ENCODE measurements around the gene MXRA8. TPM values are rescaled to one million over a fixed set of nuclear protein-coding genes. Genes with fewer than 3 reads are reported as not detected.
A peak's percentile ranks its signal among the peaks of the same experiment; 100 is the strongest.

MXRA8 gene
- total and polyA plus RNA-seq, 9 of the 15 experiments (the other 6 are each of a cell fraction or from before 2014, with no cell fraction given): 0.66 to 11.3 (median 6.3) TPM

DNA sequence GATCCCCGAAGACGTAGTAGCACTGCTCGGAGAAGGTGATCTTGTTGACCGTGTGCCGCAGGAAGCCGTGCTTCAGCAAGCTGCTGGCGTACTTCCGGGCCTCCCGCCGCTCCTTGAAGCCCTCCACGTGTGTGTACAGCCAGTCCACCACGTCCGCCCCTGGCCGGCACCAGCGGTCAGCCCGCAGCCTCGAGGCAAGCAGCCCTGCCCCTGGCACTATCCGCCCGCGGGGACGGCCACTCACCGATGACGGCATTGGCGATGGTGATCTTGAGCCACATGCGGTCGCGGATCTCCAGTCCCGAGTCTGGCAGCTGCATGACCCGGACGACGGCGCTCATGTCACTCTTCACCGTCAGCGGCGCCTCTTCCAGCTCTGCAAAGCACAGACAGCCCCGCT, 20.1 kb downstream of the MXRA8 start:
- no peak overlapping the region for H3K4me2 ChIP-seq (ENCODE audit: insufficient read depth, low read length)
- H3K27me3 ChIP-seq (ENCODE audit: control insufficient read depth in 2 of 2, insufficient read depth in 2 of 2, low read length in 2 of 2): no peaks in the 10 kb centered on the region
- ChIA-PET CTCF (ENCODE audit: low intra/inter-chr PET ratio) (no interaction called here), POLR2A (interaction anchor here (0.6 to 1.7 kb wide), 5 partner anchors 8 to 276 kb away, joined by 3 to 7 read pairs (median 5); no protein-coding TSS in a partner anchor)
- DNase-seq (ENCODE audit: extremely low read depth in 1 of 4, low spot score in 3 of 4) (no peak), ATAC-seq (no peak), FAIRE-seq (no peak)
- H3K4me3 ChIP-seq: no peak overlapping the region
- H3K79me2 ChIP-seq (ENCODE audit: control insufficient read depth, insufficient read depth, low read length): peaks cover 7% of the 10 kb centered on the region
- intact Hi-C loops (cut with micrococcal nuclease): no loop called here
- in situ Hi-C loops (cut with MboI): no loop called here
- peaks cover 3% of the 10 kb centered on the region for H3K9me1 ChIP-seq (ENCODE audit: control insufficient read depth, insufficient read depth, low read length)
- H3K27ac ChIP-seq (ENCODE audit: extremely low read depth, low read depth, low read length): no peak overlapping the region
- peaks cover 2% of the 10 kb centered on the region; the same call in 1 of the 2 replicates for H3K9me3 ChIP-seq (replicated peaks; ENCODE audit: control insufficient read depth, insufficient read depth, low read depth, low read length)
- 97% methylated on average over 31 of the region's 36 CpGs for WGBS (ENCODE audit: insufficient coverage, low coverage, missing lambda C conversion rate)
- H3K36me3 ChIP-seq (ENCODE audit: control insufficient read depth, insufficient read depth, low read length): peaks cover 83% of the 10 kb centered on the region; the same call in 2 of the 3 replicates
- peaks cover 0 to 86% of the 10 kb centered on the region in 2 experiments; a peak in 2 of 5 replicates for H3K4me1 ChIP-seq (replicated peaks in 1 of 2; ENCODE audit: control insufficient read depth in 2 of 2, insufficient read depth in 2 of 2, low read length in 2 of 2)
- 0 out of 4 replicates have a peak overlapping the region, but pooled peaks of 1 of the 2 experiments have one; percentile 17 for H3K9ac ChIP-seq (ENCODE audit: insufficient read depth in 1 of 2, low read depth in 2 of 2, low read length in 2 of 2)
- BruUV-seq (replicated peaks): no TSS peak
- H4K20me1 ChIP-seq (replicated peaks; ENCODE audit: control insufficient read depth, insufficient read depth, low read length): peaks cover 26% of the 10 kb centered on the region; the same call in 1 of the 2 replicates
- no peak overlapping the region for H2AFZ ChIP-seq (ENCODE audit: low read depth, low read length)
- TF ChIP-seq GTF2E2 (tag; IDR thresholded peaks at IDR 0.05) (no peak), SUPT5H (IDR thresholded peaks at IDR 0.05) (no peak), EP400 (IDR thresholded peaks at IDR 0.05) (no peak), RBM22 (IDR thresholded peaks at IDR 0.05; ENCODE audit: low read depth, low read length, poor library complexity, severe bottlenecking) (peak; percentile 18), ID3 (CRISPR knock-in tag; IDR thresholded peaks at IDR 0.05) (no peak), ID3 (tag; IDR thresholded peaks at IDR 0.05) (no peak), ZBTB33 (CRISPR knock-in tag; IDR thresholded peaks at IDR 0.05) (peak; percentile 90), THAP12 (CRISPR knock-in tag; IDR thresholded peaks at IDR 0.05) (no peak), ZNF668 (CRISPR knock-in tag; IDR thresholded peaks at IDR 0.05) (no peak)
- TF ChIP-seq, protein P1, sequence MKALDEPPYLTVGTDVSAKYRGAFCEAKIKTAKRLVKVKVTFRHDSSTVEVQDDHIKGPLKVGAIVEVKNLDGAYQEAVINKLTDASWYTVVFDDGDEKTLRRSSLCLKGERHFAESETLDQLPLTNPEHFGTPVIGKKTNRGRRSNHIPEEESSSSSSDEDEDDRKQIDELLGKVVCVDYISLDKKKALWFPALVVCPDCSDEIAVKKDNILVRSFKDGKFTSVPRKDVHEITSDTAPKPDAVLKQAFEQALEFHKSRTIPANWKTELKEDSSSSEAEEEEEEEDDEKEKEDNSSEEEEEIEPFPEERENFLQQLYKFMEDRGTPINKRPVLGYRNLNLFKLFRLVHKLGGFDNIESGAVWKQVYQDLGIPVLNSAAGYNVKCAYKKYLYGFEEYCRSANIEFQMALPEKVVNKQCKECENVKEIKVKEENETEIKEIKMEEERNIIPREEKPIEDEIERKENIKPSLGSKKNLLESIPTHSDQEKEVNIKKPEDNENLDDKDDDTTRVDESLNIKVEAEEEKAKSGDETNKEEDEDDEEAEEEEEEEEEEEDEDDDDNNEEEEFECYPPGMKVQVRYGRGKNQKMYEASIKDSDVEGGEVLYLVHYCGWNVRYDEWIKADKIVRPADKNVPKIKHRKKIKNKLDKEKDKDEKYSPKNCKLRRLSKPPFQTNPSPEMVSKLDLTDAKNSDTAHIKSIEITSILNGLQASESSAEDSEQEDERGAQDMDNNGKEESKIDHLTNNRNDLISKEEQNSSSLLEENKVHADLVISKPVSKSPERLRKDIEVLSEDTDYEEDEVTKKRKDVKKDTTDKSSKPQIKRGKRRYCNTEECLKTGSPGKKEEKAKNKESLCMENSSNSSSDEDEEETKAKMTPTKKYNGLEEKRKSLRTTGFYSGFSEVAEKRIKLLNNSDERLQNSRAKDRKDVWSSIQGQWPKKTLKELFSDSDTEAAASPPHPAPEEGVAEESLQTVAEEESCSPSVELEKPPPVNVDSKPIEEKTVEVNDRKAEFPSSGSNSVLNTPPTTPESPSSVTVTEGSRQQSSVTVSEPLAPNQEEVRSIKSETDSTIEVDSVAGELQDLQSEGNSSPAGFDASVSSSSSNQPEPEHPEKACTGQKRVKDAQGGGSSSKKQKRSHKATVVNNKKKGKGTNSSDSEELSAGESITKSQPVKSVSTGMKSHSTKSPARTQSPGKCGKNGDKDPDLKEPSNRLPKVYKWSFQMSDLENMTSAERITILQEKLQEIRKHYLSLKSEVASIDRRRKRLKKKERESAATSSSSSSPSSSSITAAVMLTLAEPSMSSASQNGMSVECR (CRISPR knock-in tag; IDR thresholded peaks at IDR 0.05): no peak
- TF ChIP-seq, protein P2, sequence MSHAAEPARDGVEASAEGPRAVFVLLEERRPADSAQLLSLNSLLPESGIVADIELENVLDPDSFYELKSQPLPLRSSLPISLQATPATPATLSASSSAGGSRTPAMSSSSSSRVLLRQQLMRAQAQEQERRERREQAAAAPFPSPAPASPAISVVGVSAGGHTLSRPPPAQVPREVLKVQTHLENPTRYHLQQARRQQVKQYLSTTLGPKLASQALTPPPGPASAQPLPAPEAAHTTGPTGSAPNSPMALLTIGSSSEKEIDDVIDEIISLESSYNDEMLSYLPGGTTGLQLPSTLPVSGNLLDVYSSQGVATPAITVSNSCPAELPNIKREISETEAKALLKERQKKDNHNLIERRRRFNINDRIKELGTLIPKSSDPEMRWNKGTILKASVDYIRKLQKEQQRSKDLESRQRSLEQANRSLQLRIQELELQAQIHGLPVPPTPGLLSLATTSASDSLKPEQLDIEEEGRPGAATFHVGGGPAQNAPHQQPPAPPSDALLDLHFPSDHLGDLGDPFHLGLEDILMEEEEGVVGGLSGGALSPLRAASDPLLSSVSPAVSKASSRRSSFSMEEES (CRISPR knock-in tag; IDR thresholded peaks at IDR 0.05): no peak
